Body of pancreas (tissue), 4 donors: ENCODE results near the gene TEX14.

Experiments used
- POLR2A ChIP-seq, 3 donors: fragments of 450-650 bp; IDR thresholded peaks; one replicate each; pipeline ENCODE4 v1.6.1; 2016; ENCODE audit warnings: antibody characterized with exemption in 3 of 3, mild to moderate bottlenecking in 2 of 3
- TF ChIP-seq, protein P1 (sequence below), 7 experiments: fragments of 450-650 bp in 4 of 7; fragments of 200-600 bp in 3 of 7; sonication (generic) in 3 of 7; IDR thresholded peaks; one replicate each; pipeline ENCODE4 v1.5.1; 2016 to 2019; ENCODE audit warnings: antibody characterized with exemption in 7 of 7

DNA sequence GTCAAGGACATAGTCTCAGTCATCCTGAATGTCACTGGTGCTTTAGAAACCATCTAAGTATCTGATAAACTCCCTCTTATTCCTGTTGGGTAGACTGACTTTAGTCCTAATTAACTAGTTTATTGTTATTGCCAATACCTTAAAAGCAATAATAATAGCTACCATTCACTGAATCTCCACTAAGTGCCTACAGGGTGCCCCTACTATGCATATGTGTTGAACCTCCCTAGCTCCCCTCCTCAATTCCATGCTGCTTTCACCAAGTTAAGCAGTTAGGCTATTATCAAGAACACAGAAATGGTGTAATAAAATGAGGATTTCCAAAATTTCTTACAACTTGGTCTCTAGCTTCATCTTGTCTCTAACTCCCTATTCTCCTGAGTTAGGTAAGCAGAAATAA, 89.9 kb downstream of the TEX14 start:
- TF ChIP-seq, protein P1, sequence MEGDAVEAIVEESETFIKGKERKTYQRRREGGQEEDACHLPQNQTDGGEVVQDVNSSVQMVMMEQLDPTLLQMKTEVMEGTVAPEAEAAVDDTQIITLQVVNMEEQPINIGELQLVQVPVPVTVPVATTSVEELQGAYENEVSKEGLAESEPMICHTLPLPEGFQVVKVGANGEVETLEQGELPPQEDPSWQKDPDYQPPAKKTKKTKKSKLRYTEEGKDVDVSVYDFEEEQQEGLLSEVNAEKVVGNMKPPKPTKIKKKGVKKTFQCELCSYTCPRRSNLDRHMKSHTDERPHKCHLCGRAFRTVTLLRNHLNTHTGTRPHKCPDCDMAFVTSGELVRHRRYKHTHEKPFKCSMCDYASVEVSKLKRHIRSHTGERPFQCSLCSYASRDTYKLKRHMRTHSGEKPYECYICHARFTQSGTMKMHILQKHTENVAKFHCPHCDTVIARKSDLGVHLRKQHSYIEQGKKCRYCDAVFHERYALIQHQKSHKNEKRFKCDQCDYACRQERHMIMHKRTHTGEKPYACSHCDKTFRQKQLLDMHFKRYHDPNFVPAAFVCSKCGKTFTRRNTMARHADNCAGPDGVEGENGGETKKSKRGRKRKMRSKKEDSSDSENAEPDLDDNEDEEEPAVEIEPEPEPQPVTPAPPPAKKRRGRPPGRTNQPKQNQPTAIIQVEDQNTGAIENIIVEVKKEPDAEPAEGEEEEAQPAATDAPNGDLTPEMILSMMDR (IDR thresholded peaks at IDR 0.05): no peak
- no peak for TF ChIP-seq POLR2A (IDR thresholded peaks at IDR 0.05)
